ENCODE data around the gene PKN2. TPM values are rescaled to one million over a fixed set of nuclear protein-coding genes. Genes with fewer than 3 reads are reported as not detected.
A peak's percentile ranks its signal among the peaks of the same experiment; 100 is the strongest.
"Not testable (repeated sequence)": the region's sequence is repeated elsewhere in the genome, so short reads cannot be mapped to it uniquely, and the experiment has no call there.

PKN2 gene
- total RNA-seq, 1 donor from 2014 or later, result 33.8 TPM

DNA sequence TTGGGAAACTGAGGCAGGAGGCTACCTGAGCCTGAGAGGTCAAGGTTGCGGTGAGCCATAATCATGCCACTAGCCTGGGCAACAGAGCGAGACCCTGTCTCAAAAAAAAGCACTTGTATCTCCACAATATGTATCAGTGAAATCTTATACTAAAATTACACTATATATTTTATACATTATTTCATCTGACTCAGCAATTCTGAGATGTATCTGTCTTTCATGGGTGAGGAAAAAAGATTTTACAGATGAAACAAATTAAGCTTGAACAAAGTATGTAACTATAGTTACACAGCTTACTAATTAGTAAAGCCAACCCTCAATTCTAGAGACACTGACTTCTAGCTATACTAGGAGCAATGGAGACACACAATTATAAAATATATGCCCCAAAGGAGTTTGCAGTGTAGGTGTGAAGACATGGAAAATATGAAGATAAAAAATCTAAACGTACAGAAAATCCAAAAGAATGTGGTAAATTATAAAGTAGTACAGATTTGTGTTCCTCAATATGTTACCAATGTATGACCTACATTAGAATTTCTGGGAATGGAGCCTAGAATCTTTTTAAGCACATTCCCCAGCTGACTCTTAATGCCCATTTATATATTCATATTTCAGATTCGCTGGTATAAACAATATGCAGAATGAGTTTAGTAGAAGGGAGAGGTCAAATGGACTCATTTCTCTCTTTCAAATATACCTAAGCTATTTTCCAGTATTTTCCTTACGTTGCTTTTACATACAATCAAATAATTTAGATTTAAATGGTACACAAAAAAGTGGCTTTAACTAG is 192.7 kb downstream of the PKN2 start:
- no peak for DNase-seq (ENCODE audit: extremely low read depth, low read depth, low spot score)

DNA sequence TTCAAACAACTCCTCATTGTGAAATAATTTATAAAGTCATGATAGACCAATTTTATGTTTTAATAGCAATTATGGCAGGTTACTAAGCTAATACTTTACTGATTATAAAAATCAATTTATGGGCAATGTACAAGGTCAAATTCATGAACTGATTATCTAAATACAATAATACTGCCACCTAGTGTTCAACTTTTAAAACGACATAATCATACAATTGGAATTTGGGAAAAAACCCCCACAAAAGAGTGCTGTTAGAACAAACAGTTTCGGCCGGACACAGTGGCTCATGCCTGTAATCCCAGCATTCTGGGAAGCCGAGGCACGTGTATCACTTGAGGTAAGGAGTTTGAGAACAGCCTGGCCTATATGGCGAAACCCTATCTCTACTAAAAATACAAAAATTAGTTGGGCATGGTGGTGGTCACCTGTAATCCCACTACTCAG is 193.3 kb downstream of the PKN2 start:
- peak; percentile 9 for DNase-seq (ENCODE audit: extremely low read depth, low read depth, low spot score)

DNA sequence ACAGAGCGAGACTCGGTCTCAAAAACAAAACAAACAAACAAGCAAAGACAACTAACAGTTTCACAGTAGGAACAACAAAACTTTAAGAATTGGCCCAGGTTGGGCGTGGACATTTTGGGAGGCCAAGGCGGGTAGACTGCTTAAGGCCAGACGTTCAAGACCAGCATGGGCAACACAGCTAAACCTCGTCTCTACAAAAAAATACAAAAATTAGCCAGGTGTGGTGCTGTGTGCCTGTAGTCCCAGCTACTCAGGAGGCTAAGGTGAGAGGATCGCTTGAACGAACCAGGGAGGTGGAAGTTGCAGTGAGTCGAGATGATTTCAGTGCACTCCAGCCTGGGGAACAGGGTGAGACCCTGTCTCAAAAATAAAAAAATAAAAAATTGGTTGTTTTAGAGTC is 193.8 kb downstream of the PKN2 start:
- no peak for DNase-seq (ENCODE audit: extremely low read depth, low read depth, low spot score)

DNA sequence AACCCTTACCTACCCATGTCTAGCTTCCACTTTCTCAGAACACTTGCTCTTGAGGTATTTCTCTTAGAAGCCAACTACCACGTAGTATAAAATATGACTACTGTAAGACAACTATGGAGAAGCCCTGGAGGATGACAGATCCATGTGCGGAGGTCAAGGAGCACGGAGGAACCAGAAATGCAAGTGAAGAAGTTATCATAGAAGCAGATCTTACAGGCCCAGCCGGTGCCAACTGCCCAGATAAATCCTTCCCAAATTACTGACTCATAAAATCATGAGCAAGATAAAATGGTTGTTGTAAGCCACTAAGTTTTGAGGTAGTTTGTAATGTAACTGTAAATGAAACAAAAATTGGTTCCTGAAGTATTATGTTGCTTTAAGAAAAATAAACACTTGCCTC is 194.7 kb downstream of the PKN2 start:
- no peak for DNase-seq (ENCODE audit: extremely low read depth, low read depth, low spot score)

DNA sequence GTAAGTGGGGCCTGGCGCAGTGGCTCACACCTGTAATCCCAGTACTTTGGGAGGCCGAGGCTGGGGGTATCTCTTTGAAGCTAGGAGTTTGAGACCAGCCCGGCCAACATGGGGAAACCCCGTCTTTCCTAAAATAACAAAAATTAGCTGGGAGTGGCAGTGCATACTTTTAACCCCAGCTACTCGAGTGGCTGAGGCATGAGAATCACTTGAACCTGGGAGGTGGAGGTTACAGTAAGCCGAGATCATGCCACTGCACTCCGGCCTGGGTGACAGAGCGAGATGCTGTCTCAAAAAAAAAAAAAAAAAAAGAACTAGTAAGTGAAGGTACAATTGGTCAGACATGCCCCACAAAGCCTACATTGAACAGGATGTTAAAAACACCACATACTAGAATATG is 196.6 kb downstream of the PKN2 start:
- not testable (repeated sequence) for DNase-seq (ENCODE audit: extremely low read depth, low read depth, low spot score)

DNA sequence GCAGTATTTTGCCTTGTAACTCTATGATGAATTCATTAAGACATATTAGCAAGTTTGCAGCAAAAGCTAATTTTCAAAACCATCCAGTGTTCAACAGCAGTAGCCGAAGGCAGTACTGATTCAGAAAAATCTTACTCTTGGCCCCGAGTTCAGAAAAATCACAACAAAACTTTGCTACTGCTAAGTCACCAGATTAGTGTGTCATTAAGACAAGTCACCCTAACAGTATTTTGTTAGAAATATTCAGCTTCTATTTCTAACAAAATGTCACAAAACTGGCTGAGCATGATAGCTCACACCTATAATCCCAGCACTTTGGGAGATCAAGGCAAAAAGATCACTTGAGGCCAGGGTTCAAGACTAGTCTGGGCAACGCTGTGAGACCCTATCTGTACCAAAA is 199.1 kb downstream of the PKN2 start:
- DNase-seq (ENCODE audit: extremely low read depth, low read depth, low spot score), result no peak

Other genes with a start within 250 kb of the PKN2 start
- gene GTF2B, start 207.3 kb downstream of the PKN2 start, total RNA-seq, result 22.6 and 24.5 TPM in 2 replicates